HEK293 (cell line): ENCODE measurements around the gene PANX1.
"Not testable (repeated sequence)": the region's sequence is repeated elsewhere in the genome, so short reads cannot be mapped to it uniquely, and the experiment has no call there.

Experiments used
- CTCF ChIA-PET: fragments of 350-600 bp; formaldehyde crosslinking; extraction: SDS; loops from one replicate; lab custom pipeline; 2021; ENCODE audit warnings: antibody characterized with exemption; lab: Yijun Ruan, JAX
- POLR2A ChIA-PET: fragments of 300-600 bp; formaldehyde crosslinking; extraction: SDS; loops from one replicate; lab custom pipeline; 2020; ENCODE audit warnings: antibody characterized with exemption, inconsistent platforms; lab: Yijun Ruan, JAX
- H3K27ac ChIP-seq: fragments of 200-500 bp; sonication (Bioruptor generic); 2 replicates; pipeline ENCODE4 v1.5.1; 2014; ENCODE audit warnings: low read depth, low read length, control low read depth, inconsistent platforms; ENCODE audit errors: extremely low read depth
- H3K36me3 ChIP-seq, 2 experiments: fragments of 200-500 bp in 1 of 2; sonication (Bioruptor generic) in 1 of 2; 1 replicate in 1 of 2; 2 replicates in 1 of 2; pipeline ENCODE4 v1.5.1; 2014 to 2017; ENCODE audit warnings: inconsistent platforms in 2 of 2, low read length in 2 of 2; ENCODE audit not compliant: control insufficient read depth in 2 of 2, insufficient read depth in 1 of 2
- H3K4me1 ChIP-seq: fragments of 200-500 bp; sonication (Bioruptor generic); 2 replicates; pipeline ENCODE4 v1.5.1; 2014; ENCODE audit warnings: mild to moderate bottlenecking, low read length, inconsistent platforms; ENCODE audit not compliant: control insufficient read depth, insufficient read depth
- H3K4me3 ChIP-seq: 2 replicates; pipeline ENCODE4 v1.5.1; 2011; ENCODE audit warnings: low read depth, mild to moderate bottlenecking, control low read depth, low read length, moderate library complexity
- H3K9me3 ChIP-seq: fragments of 200-500 bp; sonication (Bioruptor generic); 2 replicates; pipeline ENCODE4 v1.5.1; 2014; ENCODE audit warnings: low read depth, low read length, inconsistent platforms; ENCODE audit not compliant: control insufficient read depth, insufficient read depth
- GLIS1 ChIP-seq: fragments of 450-650 bp; formaldehyde crosslinking; IDR thresholded peaks from 2 replicates; pipeline ENCODE4 v1.5.1; 2016; ENCODE audit warnings: missing biosample characterization, missing genetic modification characterization
- KLF10 ChIP-seq: fragments of 450-650 bp; IDR thresholded peaks from 2 replicates; pipeline ENCODE4 v1.5.1; 2018; ENCODE audit warnings: missing biosample characterization, mild to moderate bottlenecking, missing genetic modification characterization
- KLF8 ChIP-seq: fragments of 450-650 bp; formaldehyde crosslinking; IDR thresholded peaks from 2 replicates; pipeline ENCODE4 v1.5.1; 2016; ENCODE audit warnings: missing biosample characterization, missing genetic modification characterization
- MYNN ChIP-seq: fragments of 450-650 bp; formaldehyde crosslinking; IDR thresholded peaks from 2 replicates; pipeline ENCODE4 v1.5.1; 2016; ENCODE audit warnings: missing biosample characterization, missing genetic modification characterization, borderline replicate concordance
- SP3 ChIP-seq: fragments of 450-650 bp; formaldehyde crosslinking; IDR thresholded peaks from 2 replicates; pipeline ENCODE4 v1.5.1; 2016; ENCODE audit warnings: missing biosample characterization, missing genetic modification characterization
- ZNF10 ChIP-seq: fragments of 450-650 bp; formaldehyde crosslinking; IDR thresholded peaks from 2 replicates; pipeline ENCODE4 v1.5.1; 2017; ENCODE audit warnings: missing biosample characterization, missing genetic modification characterization
- ZNF133 ChIP-seq: fragments of 450-650 bp; formaldehyde crosslinking; IDR thresholded peaks from 2 replicates; pipeline ENCODE4 v1.5.1; 2016; ENCODE audit warnings: missing biosample characterization, missing genetic modification characterization
- ZNF155 ChIP-seq: fragments of 450-650 bp; formaldehyde crosslinking; IDR thresholded peaks from 2 replicates; pipeline ENCODE4 v1.5.1; 2016; ENCODE audit warnings: missing biosample characterization, missing genetic modification characterization
- ZNF623 ChIP-seq: fragments of 450-650 bp; formaldehyde crosslinking; IDR thresholded peaks from 2 replicates; pipeline ENCODE4 v1.5.1; 2016; ENCODE audit warnings: missing biosample characterization, missing genetic modification characterization
- ZNF768 ChIP-seq: fragments of 450-650 bp; formaldehyde crosslinking; IDR thresholded peaks from 2 replicates; pipeline ENCODE4 v1.5.1; 2018; ENCODE audit warnings: missing biosample characterization, mild to moderate bottlenecking, missing genetic modification characterization
- ZNF785 ChIP-seq: fragments of 450-650 bp; formaldehyde crosslinking; IDR thresholded peaks from 2 replicates; pipeline ENCODE4 v1.5.1; 2016; ENCODE audit warnings: missing biosample characterization, missing genetic modification characterization
- TF ChIP-seq, protein P1 (sequence below): fragments of 450-650 bp; formaldehyde crosslinking; IDR thresholded peaks from 2 replicates; pipeline ENCODE4 v1.5.1; 2016; ENCODE audit warnings: missing biosample characterization, missing genetic modification characterization, borderline replicate concordance
- TF ChIP-seq, protein P2 (sequence below): fragments of 450-650 bp; formaldehyde crosslinking; IDR thresholded peaks from 2 replicates; pipeline ENCODE4 v1.5.1; 2016; ENCODE audit warnings: missing biosample characterization, missing genetic modification characterization

Gene PANX1

DNA sequence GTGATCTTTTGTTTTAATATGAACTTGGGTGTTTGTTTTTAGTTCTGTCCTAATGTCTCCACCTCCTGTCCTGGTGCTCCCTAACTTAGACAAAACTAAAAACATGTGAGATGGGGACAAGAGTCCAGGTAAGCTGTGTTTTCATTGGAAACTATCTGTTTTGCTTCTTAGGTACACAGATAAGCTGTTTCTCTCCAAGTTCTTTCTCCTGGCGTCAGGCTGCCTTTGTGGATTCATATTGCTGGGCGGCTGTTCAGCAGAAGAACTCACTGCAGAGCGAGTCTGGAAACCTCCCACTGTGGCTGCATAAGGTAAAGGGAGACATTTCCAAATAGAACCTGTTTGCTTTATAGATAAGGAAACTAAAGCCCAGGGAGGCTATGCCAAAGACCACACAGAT, 24.7 kb downstream of the PANX1 start (continued):
- TF ChIP-seq ZNF785 (tag by site-specific recombination) (no peak), KLF10 (tag by site-specific recombination) (no peak)
- TF ChIP-seq, protein P1, sequence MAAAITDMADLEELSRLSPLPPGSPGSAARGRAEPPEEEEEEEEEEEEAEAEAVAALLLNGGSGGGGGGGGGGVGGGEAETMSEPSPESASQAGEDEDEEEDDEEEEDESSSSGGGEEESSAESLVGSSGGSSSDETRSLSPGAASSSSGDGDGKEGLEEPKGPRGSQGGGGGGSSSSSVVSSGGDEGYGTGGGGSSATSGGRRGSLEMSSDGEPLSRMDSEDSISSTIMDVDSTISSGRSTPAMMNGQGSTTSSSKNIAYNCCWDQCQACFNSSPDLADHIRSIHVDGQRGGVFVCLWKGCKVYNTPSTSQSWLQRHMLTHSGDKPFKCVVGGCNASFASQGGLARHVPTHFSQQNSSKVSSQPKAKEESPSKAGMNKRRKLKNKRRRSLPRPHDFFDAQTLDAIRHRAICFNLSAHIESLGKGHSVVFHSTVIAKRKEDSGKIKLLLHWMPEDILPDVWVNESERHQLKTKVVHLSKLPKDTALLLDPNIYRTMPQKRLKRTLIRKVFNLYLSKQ (tag by site-specific recombination): no peak
- TF ChIP-seq, protein P2, sequence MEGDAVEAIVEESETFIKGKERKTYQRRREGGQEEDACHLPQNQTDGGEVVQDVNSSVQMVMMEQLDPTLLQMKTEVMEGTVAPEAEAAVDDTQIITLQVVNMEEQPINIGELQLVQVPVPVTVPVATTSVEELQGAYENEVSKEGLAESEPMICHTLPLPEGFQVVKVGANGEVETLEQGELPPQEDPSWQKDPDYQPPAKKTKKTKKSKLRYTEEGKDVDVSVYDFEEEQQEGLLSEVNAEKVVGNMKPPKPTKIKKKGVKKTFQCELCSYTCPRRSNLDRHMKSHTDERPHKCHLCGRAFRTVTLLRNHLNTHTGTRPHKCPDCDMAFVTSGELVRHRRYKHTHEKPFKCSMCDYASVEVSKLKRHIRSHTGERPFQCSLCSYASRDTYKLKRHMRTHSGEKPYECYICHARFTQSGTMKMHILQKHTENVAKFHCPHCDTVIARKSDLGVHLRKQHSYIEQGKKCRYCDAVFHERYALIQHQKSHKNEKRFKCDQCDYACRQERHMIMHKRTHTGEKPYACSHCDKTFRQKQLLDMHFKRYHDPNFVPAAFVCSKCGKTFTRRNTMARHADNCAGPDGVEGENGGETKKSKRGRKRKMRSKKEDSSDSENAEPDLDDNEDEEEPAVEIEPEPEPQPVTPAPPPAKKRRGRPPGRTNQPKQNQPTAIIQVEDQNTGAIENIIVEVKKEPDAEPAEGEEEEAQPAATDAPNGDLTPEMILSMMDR: no peak
- TF ChIP-seq, all 188 proteins: peak for 0

DNA sequence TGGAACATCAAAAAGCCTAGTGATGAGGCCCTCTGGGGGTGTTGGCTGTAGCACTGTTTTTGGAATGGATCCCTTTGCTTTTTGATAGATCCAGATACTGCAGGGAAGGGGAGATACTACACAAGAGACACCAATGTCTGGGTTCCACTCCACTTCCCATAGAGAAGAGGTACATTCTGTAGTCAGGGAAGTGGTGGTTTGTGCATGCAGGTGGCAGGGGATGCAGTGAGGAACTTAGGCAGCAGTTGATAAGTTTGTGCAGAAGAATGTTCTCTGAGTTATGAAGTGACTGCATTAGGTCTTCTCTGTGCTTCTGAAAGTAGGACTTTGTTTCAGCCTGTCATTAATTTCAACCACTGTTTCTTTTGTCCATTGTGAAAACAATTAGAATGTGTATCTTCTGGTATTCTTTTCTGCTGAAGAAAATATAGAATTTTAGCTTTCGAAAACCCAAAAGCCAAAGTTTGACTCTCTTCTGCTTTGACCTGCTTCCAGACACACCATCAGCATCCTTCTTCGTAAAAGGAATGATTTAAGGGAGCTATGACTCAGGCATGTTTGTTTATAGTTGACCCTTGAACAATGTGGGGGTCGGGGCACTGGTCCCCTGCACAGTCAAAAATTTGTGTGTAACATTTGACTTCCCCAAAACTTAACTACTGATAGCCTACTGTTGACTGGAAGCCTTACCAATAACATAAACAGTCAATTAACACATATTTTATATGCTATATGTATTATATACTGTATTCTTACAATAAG, 25.6 kb downstream of the PANX1 start:
- Histone ChIP-seq H3K36me3 (no peaks in the 10 kb centered on the region), H3K4me1 (peaks cover 21% of the 10 kb centered on the region)
- no peak for TF ChIP-seq SP3 (tag by site-specific recombination)
- peak; percentile 83 for TF ChIP-seq GLIS1 (tag by site-specific recombination)
- TF ChIP-seq, all 188 proteins: peak for 1
- ChIA-PET POLR2A (no interaction called here), CTCF (interaction anchor here (0.7 to 1.4 kb wide), 3 partner anchors 15 to 29 kb away, joined by 3 to 5 read pairs (median 3); no protein-coding TSS in a partner anchor)
- Histone ChIP-seq H3K9me3 (no peaks in the 10 kb centered on the region), H3K4me3 (no peak overlapping the region), H3K27ac (no peak overlapping the region)

DNA sequence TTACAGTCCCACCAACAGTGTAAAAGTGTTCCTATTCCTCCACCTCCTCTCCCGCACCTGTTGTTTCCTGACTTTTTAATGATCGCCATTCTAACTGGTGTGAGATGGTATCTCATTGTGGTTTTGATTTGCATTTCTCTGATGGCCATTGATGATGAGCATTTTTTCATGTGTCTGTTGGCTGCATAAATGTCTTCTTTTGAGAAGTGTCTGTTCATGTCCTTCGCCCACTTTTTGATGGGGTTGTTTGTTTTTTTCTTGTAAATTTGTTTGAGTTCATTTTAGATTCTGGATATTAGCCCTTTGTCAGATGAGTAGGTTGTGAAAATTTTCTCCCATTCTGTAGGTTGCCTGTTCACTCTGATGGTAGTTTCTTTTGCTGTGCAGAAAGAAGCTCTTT, 28.7 kb downstream of the PANX1 start:
- CTCF ChIA-PET: interaction anchor here (1.0 kb wide), 1 partner anchor 14 kb away, joined by 3 read pairs; no protein-coding TSS in a partner anchor
- not testable (repeated sequence) for H3K36me3 ChIP-seq, H3K9me3 ChIP-seq, H3K4me3 ChIP-seq, H3K27ac ChIP-seq
- peaks cover 16% of the 10 kb centered on the region for H3K4me1 ChIP-seq
- POLR2A ChIA-PET: interaction anchor here (0.8 kb wide), 1 partner anchor 8 kb away, joined by 3 read pairs; no protein-coding TSS in a partner anchor

DNA sequence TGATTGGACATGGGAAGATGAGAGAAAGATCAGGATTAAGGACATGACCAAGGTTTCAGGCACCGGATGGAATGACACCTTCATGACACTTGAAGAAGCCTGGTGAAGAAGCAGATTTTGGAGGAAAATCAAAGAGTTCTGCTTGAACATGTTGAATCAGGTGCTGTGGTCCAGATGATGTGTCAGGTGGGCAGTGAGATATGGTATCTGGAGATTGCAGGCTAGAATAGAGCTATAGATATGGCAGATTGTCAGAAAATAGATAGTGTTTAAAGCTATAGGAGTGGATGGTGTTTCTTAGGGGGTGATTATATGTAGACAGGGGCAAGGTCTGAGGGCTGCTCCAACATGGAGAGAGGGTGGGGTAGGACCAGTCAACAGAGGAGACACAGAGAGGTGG, 40.2 kb downstream of the PANX1 start:
- Histone ChIP-seq H3K4me3 (no peak overlapping the region), H3K27ac (no peak overlapping the region), H3K36me3 (no peaks in the 10 kb centered on the region), H3K9me3 (no peaks in the 10 kb centered on the region), H3K4me1 (no peaks in the 10 kb centered on the region)
- POLR2A ChIA-PET: no interaction called here
- CTCF ChIA-PET: interaction anchor here (1.2 to 1.4 kb wide), 2 partner anchors 247 to 274 kb away, joined by 3 to 5 read pairs; no protein-coding TSS in a partner anchor
- TF ChIP-seq ZNF768 (tag by site-specific recombination): no peak
- TF ChIP-seq ZNF155 (tag by site-specific recombination): no peak
- TF ChIP-seq ZNF133: no peak
- no peak for TF ChIP-seq KLF8 (tag by site-specific recombination)
- no peak for TF ChIP-seq ZNF623
- no peak for TF ChIP-seq ZNF10 (tag by site-specific recombination)
- no peak for TF ChIP-seq MYNN (tag by site-specific recombination)
